ENCODE data around the gene GMEB2.

- no peak for TF ChIP-seq CTCF (IDR thresholded peaks at IDR 0.05)
- no peak for TF ChIP-seq POLR2A (IDR thresholded peaks at IDR 0.05)
These were observed 44.4 kb downstream of the GMEB2 start for GRCh38 chr20:63582382-63583063.
